GM21423 (cell line): ENCODE data around the gene C16orf74.

Experiments used
- ATAC-seq: cut with Tn5 transposase; IDR thresholded peaks from one replicate; pipeline ENCODE4 v1.9.1; 2021; ENCODE audit warnings: mild to moderate bottlenecking, moderate library complexity; ENCODE audit not compliant: unreplicated experiment

C16orf74 gene

GRCh38 chr16:85677383-85677967, 73.4 kb downstream of the C16orf74 start:
- ATAC-seq = no peak

GRCh38 chr16:85676466-85676865, 74.4 kb downstream of the C16orf74 start:
- ATAC-seq = no peak

GRCh38 chr16:85675251-85675874, 75.5 kb downstream of the C16orf74 start:
- ATAC-seq = no peak

GRCh38 chr16:85674828-85675227, 76.1 kb downstream of the C16orf74 start:
- ATAC-seq = no peak

GRCh38 chr16:85674418-85674755, 76.5 kb downstream of the C16orf74 start:
- no peak for ATAC-seq

GRCh38 chr16:85673529-85674417, 77.1 kb downstream of the C16orf74 start:
- no peak for ATAC-seq

- no peak for ATAC-seq
These were observed 80.1 kb downstream of the C16orf74 start for GRCh38 chr16:85670840-85671239.

GRCh38 chr16:85668676-85669424, 82.0 kb downstream of the C16orf74 start:
- ATAC-seq = no peak

GRCh38 chr16:85667841-85668413, 83.0 kb downstream of the C16orf74 start:
- no peak for ATAC-seq

GRCh38 chr16:85667261-85667660, 83.6 kb downstream of the C16orf74 start:
- ATAC-seq = no peak

- no peak for ATAC-seq
These were observed 85.0 kb downstream of the C16orf74 start for GRCh38 chr16:85665929-85666328.

- ATAC-seq = no peak
These were observed 85.5 kb downstream of the C16orf74 start for GRCh38 chr16:85665373-85665740.

GRCh38 chr16:85664580-85665372, 86.1 kb downstream of the C16orf74 start:
- no peak for ATAC-seq

- no peak for ATAC-seq
These were observed 87.0 kb downstream of the C16orf74 start for GRCh38 chr16:85663891-85664321.

- no peak for ATAC-seq
These were observed 87.7 kb downstream of the C16orf74 start for GRCh38 chr16:85662976-85663830.

- ATAC-seq = no peak
These were observed 88.4 kb downstream of the C16orf74 start for GRCh38 chr16:85662482-85662812.

GRCh38 chr16:85661740-85662481, 89.0 kb downstream of the C16orf74 start:
- ATAC-seq = no peak

GRCh38 chr16:85660843-85661739, 89.8 kb downstream of the C16orf74 start:
- no peak for ATAC-seq
